Colonic mucosa (tissue), 4 donors: ENCODE results near the gene ANXA3. TPM values are rescaled to one million over a fixed set of nuclear protein-coding genes. Genes with fewer than 3 reads are reported as not detected.

ENCODE experiments used
- DNase-seq: peaks from one replicate; pipeline ENCODE4 v3.0.0-alpha.2; 2020
- H3K27ac ChIP-seq: fragments of 200-600 bp; one replicate; pipeline ENCODE4 v1.8.0; 2021
- H3K27me3 ChIP-seq: fragments of 200-600 bp; one replicate; pipeline ENCODE4 v1.8.0; 2021
- H3K36me3 ChIP-seq: fragments of 200-600 bp; one replicate; pipeline ENCODE4 v1.8.0; 2021
- H3K4me1 ChIP-seq: fragments of 200-600 bp; one replicate; pipeline ENCODE4 v1.8.0; 2021; ENCODE audit warnings: mild to moderate bottlenecking
- H3K4me3 ChIP-seq: fragments of 200-600 bp; one replicate; pipeline ENCODE4 v1.8.0; 2021
- H3K9ac ChIP-seq, 2 donors: one replicate each; pipeline ENCODE4 v1.7.0; 2013; ENCODE audit warnings: control low read depth in 2 of 2, low read depth in 2 of 2, low read length in 2 of 2
- H3K9me3 ChIP-seq: fragments of 200-600 bp; one replicate; pipeline ENCODE4 v1.8.0; 2021
- CTCF ChIP-seq: fragments of 200-600 bp; IDR thresholded peaks from one replicate; pipeline ENCODE4 v1.8.0; 2022; ENCODE audit warnings: antibody characterized with exemption, mild to moderate bottlenecking
- intact Hi-C: fragments of 100-400 bp; cut with DNase I; formaldehyde crosslinking; loops from one replicate; pipeline ENCODE4 v1.14.1; 2022
- total RNA-seq, 2 donors: library from RNA; stranded (reverse); fragmentation: NEBNext Ultra II Directional in 1 of 2; extraction: Animal tissue kit (Norgen Biotek cat#: 25700) in 1 of 2; gene quantifications; one replicate each; pipeline ENCODE4 v1.2.1, GENCODE V29; 2021
- donor health status: healthy.
- donor health status: DM: no; HTN: no; CAD: no.
- donor health status: DM: no; HTN: no; CAD: no.

Gene ANXA3
- total RNA-seq, 2 donors from 2014 or later: 58.9 to 59.2 TPM

GRCh38 chr4:78601013-78601412 is 49.4 kb downstream of the ANXA3 start:
- peaks cover 5% of the 10 kb centered on the region for H3K36me3 ChIP-seq
- TF ChIP-seq CTCF: no peak
- no peaks in the 10 kb centered on the region for H3K4me1 ChIP-seq
- H3K4me3 ChIP-seq: no peak overlapping the region
- no peak overlapping the region for H3K9ac ChIP-seq
- no peak overlapping the region for H3K27ac ChIP-seq
- H3K27me3 ChIP-seq: no peaks in the 10 kb centered on the region
- intact Hi-C loops: no loop called here
- DNase-seq: no peak
- no peaks in the 10 kb centered on the region for H3K9me3 ChIP-seq

- H3K9me3 ChIP-seq: no peaks in the 10 kb centered on the region
- no peak overlapping the region for H3K9ac ChIP-seq
- peaks cover 5% of the 10 kb centered on the region for H3K36me3 ChIP-seq
- intact Hi-C loops: no loop called here
- no peaks in the 10 kb centered on the region for H3K27me3 ChIP-seq
- TF ChIP-seq CTCF: no peak
- no peaks in the 10 kb centered on the region for H3K4me1 ChIP-seq
- DNase-seq: no peak
- H3K27ac ChIP-seq: no peak overlapping the region
- no peak overlapping the region for H3K4me3 ChIP-seq
Observed at GRCh38 chr4:78602334-78602733, 50.8 kb downstream of the ANXA3 start.

- no peak overlapping the region for H3K9ac ChIP-seq
- intact Hi-C loops: no loop called here
- H3K4me3 ChIP-seq: no peak overlapping the region
- no peak for TF ChIP-seq CTCF
- no peak for DNase-seq
- no peak overlapping the region for H3K27ac ChIP-seq
- peaks cover 5% of the 10 kb centered on the region for H3K36me3 ChIP-seq
- no peaks in the 10 kb centered on the region for H3K27me3 ChIP-seq
- no peaks in the 10 kb centered on the region for H3K4me1 ChIP-seq
- no peaks in the 10 kb centered on the region for H3K9me3 ChIP-seq
Observed at GRCh38 chr4:78603384-78603783, 51.8 kb downstream of the ANXA3 start.

GRCh38 chr4:78604988-78605387 is 53.4 kb downstream of the ANXA3 start:
- Histone ChIP-seq H3K4me1 (no peaks in the 10 kb centered on the region), H3K27ac (no peak overlapping the region), H3K36me3 (peaks cover 5% of the 10 kb centered on the region), H3K9ac (no peak overlapping the region), H3K27me3 (no peaks in the 10 kb centered on the region), H3K9me3 (no peaks in the 10 kb centered on the region), H3K4me3 (no peak overlapping the region)
- no peak for TF ChIP-seq CTCF
- DNase-seq: no peak
- intact Hi-C loops: no loop called here

- no peaks in the 10 kb centered on the region for H3K4me1 ChIP-seq
- TF ChIP-seq CTCF: no peak
- no peak overlapping the region for H3K4me3 ChIP-seq
- H3K36me3 ChIP-seq: peaks cover 5% of the 10 kb centered on the region
- no peak overlapping the region for H3K27ac ChIP-seq
- DNase-seq: no peak
- H3K9me3 ChIP-seq: no peaks in the 10 kb centered on the region
- intact Hi-C loops: no loop called here
- no peak overlapping the region for H3K9ac ChIP-seq
- H3K27me3 ChIP-seq: no peaks in the 10 kb centered on the region
Observed at GRCh38 chr4:78606035-78606434, 54.5 kb downstream of the ANXA3 start.
